Natural killer cell (primary cell): ENCODE data around the gene SULF2. TPM values are rescaled to one million over a fixed set of nuclear protein-coding genes. Genes with fewer than 3 reads are reported as not detected.

Source experiments
- ATAC-seq, 3 donors: fragments of 150-1000 bp in 2 of 3; fragments of 200-7000 bp in 1 of 3; cut with Tn5 transposase; 1 replicate in 1 of 3; 2 replicates in 2 of 3; pipeline ENCODE4 v1.10.0; 2021; ENCODE audit warnings: mild to moderate bottlenecking in 2 of 3, moderate library complexity in 2 of 3
- DNase-seq, 2 donors: peaks; one replicate each; pipeline versions ENCODE4 v3.0.0 to v3.0.0-alpha.2; 2013 to 2021; ENCODE audit warnings: mixed read lengths in 1 of 2
- H3K27ac ChIP-seq: one replicate; pipeline ENCODE4 v1.5.1; 2013; ENCODE audit warnings: mild to moderate bottlenecking, low read length
- H3K27me3 ChIP-seq: one replicate; pipeline ENCODE4 v1.6.1; 2013; ENCODE audit warnings: low read length; ENCODE audit not compliant: control insufficient read depth, insufficient read depth
- H3K36me3 ChIP-seq: one replicate; pipeline ENCODE4 v1.6.1; 2013; ENCODE audit warnings: low read length; ENCODE audit not compliant: control insufficient read depth, insufficient read depth
- H3K4me1 ChIP-seq: one replicate; pipeline ENCODE4 v1.6.1; 2013; ENCODE audit warnings: low read length; ENCODE audit not compliant: control insufficient read depth, insufficient read depth
- H3K4me3 ChIP-seq: one replicate; pipeline ENCODE4 v1.5.1; 2013; ENCODE audit warnings: low read length
- H3K9me3 ChIP-seq: one replicate; pipeline ENCODE4 v1.6.1; 2013; ENCODE audit warnings: low read length; ENCODE audit not compliant: control insufficient read depth, insufficient read depth
- H3K27ac Mint-ChIP-seq, 2 donors: one replicate each; pipeline ENCODE4 v1.8.0; 2022; ENCODE audit warnings: mild to moderate bottlenecking in 2 of 2, mixed read lengths in 2 of 2, moderate library complexity in 1 of 2
- H3K27me3 Mint-ChIP-seq, 2 donors: one replicate each; pipeline ENCODE4 v1.8.0; 2022; ENCODE audit warnings: low read depth in 2 of 2, mixed read lengths in 2 of 2
- H3K36me3 Mint-ChIP-seq: one replicate; pipeline ENCODE4 v1.8.0; 2022; ENCODE audit warnings: mixed read lengths
- H3K4me1 Mint-ChIP-seq, 2 donors: one replicate each; pipeline ENCODE4 v1.8.0; 2022; ENCODE audit warnings: mixed read lengths in 2 of 2
- H3K4me3 Mint-ChIP-seq: one replicate; pipeline ENCODE4 v1.8.0; 2022; ENCODE audit warnings: mild to moderate bottlenecking, moderate library complexity, mixed read lengths
- H3K9me3 Mint-ChIP-seq, 2 donors: one replicate each; pipeline ENCODE4 v1.8.0; 2022; ENCODE audit warnings: mixed read lengths in 2 of 2
- CTCF ChIP-seq: fragments of 200-600 bp; IDR thresholded peaks from one replicate; pipeline ENCODE4 v1.8.0; 2022; ENCODE audit warnings: antibody characterized with exemption
- WGBS: methylation state at CpG from one replicate; pipeline ENCODE4 v1.1.7; 2013; ENCODE audit warnings: missing lambda C conversion rate; ENCODE audit not compliant: insufficient coverage; 5-methylcytosine and 5-hydroxymethylcytosine counted together
- intact Hi-C: fragments of 100-400 bp; cut with micrococcal nuclease; formaldehyde crosslinking; loops from one replicate; pipeline ENCODE4 v1.14.2; 2022
- total RNA-seq, 4 donors: library from RNA; stranded (reverse); fragments of 120-200 nt in 1 of 4; gene quantifications; one replicate each; pipeline versions ENCODE4 v1.2.3 to v1.2.4, GENCODE V29; 2013 to 2022

SULF2 gene
- total RNA-seq, 3 donors from 2014 or later (not counting 1 experiment from before 2014, with no cell fraction given): 8.1 to 48.7 (median 12.3) TPM

- H3K4me3 ChIP-seq: no peak overlapping the region
Measured at GRCh38 chr20:47768016-47768824, 17.1 kb downstream of the SULF2 start.

GRCh38 chr20:47765691-47766594 lies 19.3 kb downstream of the SULF2 start:
- peaks cover 12% of the 10 kb centered on the region in 2 donors for H3K27me3 Mint-ChIP-seq
- no peak overlapping the region for H3K4me3 Mint-ChIP-seq
- DNase-seq: no peak
- no peaks in the 10 kb centered on the region for H3K27me3 ChIP-seq
- peaks cover 0 to 5% of the 10 kb centered on the region in 2 donors for H3K4me1 Mint-ChIP-seq
- peaks cover 4% of the 10 kb centered on the region for H3K9me3 ChIP-seq
- H3K36me3 Mint-ChIP-seq: no peaks in the 10 kb centered on the region
- no peak overlapping the region for H3K27ac ChIP-seq
- H3K36me3 ChIP-seq: no peaks in the 10 kb centered on the region
- no peak overlapping the region for H3K4me3 ChIP-seq
- ATAC-seq: no peak
- 78% methylated on average over 4 of the region's 4 CpGs for WGBS
- TF ChIP-seq CTCF: no peak
- intact Hi-C loops: no loop called here
- no peaks in the 10 kb centered on the region for H3K9me3 Mint-ChIP-seq
- peaks cover 15% of the 10 kb centered on the region for H3K4me1 ChIP-seq
- H3K27ac Mint-ChIP-seq: no peak overlapping the region

More at GRCh38 chr20:47768016-47768824, 17.1 kb downstream of the SULF2 start:
- H3K27ac Mint-ChIP-seq: no peak overlapping the region
- peaks cover 0 to 5% of the 10 kb centered on the region in 2 donors for H3K4me1 Mint-ChIP-seq
- peaks cover 8 to 12% of the 10 kb centered on the region in 2 donors for H3K27me3 Mint-ChIP-seq
- Histone ChIP-seq H3K27me3 (no peaks in the 10 kb centered on the region), H3K36me3 (no peaks in the 10 kb centered on the region), H3K4me1 (peaks cover 22% of the 10 kb centered on the region), H3K9me3 (peaks cover 4% of the 10 kb centered on the region), H3K27ac (peak overlapping the region; percentile 29)
- no peaks in the 10 kb centered on the region for H3K36me3 Mint-ChIP-seq
- DNase-seq (no peak), ATAC-seq (no peak)
- intact Hi-C loops: no loop called here
- no peaks in the 10 kb centered on the region for H3K9me3 Mint-ChIP-seq
- no peak overlapping the region for H3K4me3 Mint-ChIP-seq
- WGBS: 79% methylated on average over 16 of the region's 16 CpGs
- no peak for TF ChIP-seq CTCF

DNA sequence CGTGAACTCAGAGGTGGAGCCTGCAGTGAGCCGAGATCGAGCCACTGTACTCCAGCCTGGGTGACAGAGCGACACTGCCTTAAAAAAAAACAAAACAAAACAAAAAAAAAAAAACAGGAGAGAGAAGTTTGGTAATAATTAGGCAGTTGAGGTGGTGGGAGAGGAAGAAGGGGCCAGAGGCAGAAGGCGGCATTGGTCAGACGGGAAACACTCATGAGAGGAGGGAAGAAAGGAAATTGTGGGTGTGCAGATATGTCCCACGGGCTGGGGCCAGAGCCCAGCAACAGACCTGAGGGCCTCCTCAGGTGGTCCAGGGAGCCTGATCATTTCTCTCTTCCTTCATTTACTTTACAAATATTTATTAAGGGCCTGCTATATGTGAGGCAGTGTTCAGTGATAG lies 20.0 kb downstream of the SULF2 start:
- Mint-ChIP-seq H3K36me3 (no peaks in the 10 kb centered on the region), H3K9me3 (no peaks in the 10 kb centered on the region), H3K27me3 (peaks cover 12 to 15% of the 10 kb centered on the region in 2 donors), H3K4me1 (peaks cover 0 to 5% of the 10 kb centered on the region in 2 donors), H3K4me3 (no peak overlapping the region), H3K27ac (no peak overlapping the region)
- Histone ChIP-seq H3K4me3 (no peak overlapping the region), H3K27ac (no peak overlapping the region), H3K9me3 (no peaks in the 10 kb centered on the region), H3K27me3 (no peaks in the 10 kb centered on the region), H3K4me1 (peaks cover 10% of the 10 kb centered on the region), H3K36me3 (no peaks in the 10 kb centered on the region)
- DNase-seq: no peak
- WGBS: 53% methylated on average over 3 of the region's 7 CpGs
- TF ChIP-seq CTCF: no peak
- ATAC-seq: no peak
- intact Hi-C loops: no loop called here
